HG03460 (cell line): Measurements from ENCODE around the gene SERPINA5.
"Not testable (repeated sequence)": the region's sequence is repeated elsewhere in the genome, so short reads cannot be mapped to it uniquely, and the experiment has no call there.

ENCODE experiments used
- ATAC-seq: cut with Tn5 transposase; IDR thresholded peaks from one replicate; pipeline ENCODE4 v1.9.1; 2021; ENCODE audit not compliant: unreplicated experiment

SERPINA5 gene

DNA sequence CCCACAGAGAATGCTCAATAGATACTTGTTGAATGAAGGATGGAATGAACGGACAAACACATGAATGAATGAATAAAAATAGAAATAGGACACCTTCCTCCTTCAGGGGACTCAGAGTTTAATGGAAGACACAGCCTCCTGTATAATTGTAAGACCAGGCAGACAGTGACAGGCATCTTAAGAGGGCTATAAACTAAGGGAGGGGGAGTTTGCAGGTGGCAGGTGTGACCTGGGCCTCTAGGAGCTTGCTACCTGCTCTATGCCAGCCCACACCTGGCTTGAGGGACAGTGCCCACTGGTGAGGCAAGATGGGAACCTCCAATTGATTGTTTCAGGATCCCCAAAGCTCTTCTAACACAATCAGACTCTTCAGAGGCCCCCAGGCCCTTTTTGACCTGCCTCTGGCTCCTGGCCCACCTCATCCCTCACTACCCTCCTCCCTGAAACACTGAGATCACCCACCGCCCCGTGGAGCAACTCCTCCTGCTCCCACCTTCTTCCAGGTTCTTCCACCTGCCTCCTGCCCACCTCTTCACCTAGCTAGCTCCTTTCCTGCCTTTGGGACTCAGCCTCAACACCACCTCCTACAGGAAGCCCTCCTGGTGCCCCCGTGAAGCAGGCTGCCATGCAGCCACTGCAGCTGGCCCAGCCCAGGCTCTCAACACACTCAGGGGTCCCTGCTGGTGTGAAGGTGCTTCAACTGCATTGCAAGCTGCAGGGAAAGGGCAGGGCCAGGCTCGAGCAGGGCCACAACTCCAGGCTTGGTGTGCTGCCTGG, 40.3 kb downstream of the SERPINA5 start:
- no peak for ATAC-seq

DNA sequence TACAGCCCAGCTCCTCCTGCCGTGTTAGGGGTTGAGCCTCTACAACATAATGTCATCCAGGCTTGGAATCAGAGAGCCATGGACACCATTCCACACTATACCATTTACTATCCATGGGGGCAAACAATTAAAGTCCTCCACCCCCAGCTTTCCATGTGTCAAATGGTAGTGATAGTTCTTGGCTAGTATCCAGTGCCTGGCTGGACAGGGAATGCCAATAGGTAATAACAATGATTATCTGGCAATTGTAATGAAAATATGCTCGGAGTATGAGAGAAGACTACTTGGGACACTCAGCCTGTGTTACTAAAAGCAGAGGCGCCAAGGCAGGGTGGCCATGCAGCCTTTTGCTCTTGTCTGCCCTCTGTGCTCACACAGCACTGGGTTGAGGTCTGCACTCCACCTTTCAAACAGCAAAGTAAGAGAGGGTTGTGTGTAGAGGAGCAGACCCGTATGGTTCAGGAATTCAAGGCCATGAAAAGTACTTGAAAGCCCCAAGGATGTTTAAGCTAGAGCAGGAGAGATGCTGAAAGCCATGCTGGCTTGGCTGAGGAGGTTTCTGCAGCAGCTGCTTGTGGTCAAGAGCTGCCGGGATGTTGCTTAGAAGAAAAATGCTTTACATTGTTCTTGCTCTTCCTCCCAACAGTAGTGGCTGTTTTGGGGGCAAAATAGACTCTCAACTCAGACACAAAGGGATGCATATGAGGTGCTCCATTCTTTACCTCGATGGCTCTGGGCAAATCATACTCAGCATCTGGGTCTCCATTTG, 41.6 kb downstream of the SERPINA5 start:
- ATAC-seq = no peak

DNA sequence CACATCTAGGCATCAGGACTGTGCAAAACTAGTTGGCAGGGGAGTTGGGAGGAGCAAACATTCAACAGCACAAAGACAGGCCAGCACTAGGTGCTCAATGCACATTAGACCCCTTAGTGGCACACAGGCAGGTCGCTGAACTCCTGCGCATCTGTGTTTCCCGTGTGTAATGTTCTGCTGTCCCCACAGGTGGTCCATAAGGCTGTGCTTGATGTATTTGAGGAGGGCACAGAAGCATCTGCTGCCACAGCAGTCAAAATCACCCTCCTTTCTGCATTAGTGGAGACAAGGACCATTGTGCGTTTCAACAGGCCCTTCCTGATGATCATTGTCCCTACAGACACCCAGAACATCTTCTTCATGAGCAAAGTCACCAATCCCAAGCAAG, 42.2 kb downstream of the SERPINA5 start:
- no peak for ATAC-seq

DNA sequence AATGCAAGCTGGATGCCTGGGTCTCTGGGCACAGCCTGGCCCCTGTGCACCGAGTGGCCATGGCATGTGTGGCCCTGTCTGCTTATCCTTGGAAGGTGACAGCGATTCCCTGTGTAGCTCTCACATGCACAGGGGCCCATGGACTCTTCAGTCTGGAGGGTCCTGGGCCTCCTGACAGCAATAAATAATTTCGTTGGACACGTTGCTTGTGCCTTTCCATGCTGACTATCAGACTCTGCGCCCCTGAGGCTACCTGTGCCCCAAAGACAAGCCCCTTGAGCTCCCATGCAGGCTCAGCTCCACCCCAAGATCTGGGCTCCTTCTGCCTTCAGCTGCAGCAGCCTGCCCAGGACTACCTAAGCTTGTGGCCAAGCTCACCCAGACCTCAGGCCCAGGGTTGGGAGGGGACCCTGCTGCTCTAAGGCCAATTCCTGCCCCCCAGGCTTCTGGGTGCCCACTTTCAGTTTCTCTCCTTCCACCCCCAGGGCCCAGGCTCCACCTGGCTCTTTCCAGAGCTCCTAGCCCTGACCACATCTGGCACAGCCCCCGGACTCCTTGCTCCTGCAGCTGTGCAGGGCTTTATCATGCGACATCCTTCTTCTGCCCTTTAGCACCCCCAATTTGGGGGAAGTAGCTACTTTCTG, 42.8 kb downstream of the SERPINA5 start:
- ATAC-seq = no peak

DNA sequence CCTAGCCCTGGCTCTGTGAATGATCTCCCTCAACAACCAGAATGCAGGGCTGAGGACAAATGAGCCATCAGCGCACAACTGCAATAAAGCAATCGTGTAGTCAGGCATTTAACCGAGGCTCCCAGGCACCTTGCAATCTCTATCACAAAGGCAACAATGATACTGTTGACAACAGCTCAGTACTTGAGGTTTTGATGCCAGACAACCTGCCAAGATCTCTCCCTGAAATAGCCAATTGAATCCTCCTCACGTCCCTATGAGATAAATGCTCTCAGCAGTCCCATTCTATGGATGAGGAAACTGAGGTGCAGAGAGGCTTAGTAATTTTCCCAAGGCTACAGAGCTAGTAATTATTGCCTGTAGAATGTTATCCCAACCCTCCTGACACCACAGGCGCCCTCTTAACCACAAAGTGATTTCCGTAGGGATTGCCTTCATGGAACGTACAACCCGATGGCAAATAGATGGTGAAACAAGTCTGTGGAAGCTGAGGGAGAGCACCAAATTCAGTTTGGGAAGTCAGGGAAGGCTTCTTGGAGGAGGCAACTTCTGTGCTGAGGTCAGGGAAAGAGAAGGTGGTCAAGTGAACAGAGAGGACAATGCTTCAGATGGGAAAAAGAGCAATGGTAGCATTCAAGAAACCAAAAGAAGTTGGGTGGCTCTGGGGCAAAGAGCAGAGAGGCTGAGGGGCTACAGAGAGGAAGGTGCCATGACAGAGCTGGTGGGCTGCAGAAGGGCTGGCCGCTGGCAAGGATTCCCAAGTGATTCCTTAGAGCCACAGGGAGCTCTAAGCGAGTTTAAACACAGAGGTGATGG, 43.5 kb downstream of the SERPINA5 start:
- ATAC-seq = no peak

DNA sequence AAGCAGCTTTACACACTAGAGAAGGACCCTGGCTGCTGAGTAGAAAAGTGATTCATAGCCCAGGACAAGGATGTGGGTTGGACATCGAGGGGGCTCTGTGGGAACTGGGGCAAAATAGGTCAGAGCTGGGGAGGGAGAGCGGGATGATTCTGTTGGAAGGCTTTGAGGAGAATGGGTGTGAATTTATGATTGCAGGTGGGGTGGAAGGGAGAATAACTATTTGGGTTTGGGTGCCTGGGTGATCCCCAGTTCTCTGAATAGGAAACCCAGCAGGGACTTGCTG, 44.1 kb downstream of the SERPINA5 start:
- ATAC-seq = no peak

DNA sequence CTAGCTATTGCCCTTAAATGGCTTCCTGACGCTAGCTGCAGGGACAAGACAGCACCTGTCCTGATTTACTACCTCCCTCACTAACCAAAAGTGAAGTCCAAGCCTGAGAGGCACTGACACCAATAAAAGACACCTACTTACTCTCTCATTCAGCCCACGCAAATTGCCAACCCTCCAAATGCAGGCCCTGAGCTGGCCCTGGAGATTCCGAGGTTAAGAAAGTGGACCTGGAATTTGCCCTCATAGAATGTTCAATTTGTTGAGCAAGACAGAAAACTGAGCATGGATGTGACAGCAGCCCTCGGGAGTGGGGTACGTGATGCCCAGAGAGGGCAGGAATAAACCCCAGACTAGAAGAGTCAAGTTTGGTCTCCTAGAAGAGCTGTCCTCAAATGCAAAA, 47.4 kb downstream of the SERPINA5 start:
- ATAC-seq = no peak

DNA sequence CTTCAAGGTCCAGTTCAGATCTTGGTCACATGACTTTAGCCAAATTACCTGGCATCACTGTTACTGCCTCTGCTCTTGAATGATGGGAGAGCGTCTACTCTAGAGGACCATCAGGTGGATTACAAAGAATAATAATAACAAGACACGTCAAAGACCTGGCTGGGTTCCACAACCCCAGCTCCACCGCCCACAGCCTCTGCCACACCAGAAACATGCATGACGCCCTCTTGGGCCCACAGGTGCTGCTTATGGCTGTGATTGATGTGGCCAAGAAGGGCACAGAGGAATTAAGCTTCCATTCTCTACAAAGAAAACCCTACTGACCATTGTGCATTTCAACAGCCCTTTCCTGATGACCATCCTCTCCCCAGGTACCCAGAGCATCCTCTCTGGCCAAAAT, 49.2 kb downstream of the SERPINA5 start:
- ATAC-seq = no peak

DNA sequence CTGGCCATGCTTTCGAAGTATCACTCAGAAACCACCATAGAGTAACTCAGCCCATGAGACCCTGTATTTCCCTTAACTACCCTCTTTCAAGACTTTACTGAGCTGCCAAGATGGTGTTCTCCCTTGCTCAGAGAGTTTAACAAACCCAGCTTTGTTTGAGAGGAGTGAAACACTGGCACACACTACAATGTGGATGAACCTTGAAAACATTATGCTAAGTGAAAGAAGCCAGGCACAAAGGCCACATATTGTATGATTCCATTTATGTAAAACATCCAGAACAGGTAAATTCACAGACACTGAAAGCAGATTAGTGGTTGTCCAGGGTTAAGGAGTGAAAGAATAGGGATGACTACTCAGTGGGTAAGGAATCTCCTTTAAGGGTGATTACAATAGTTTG, 49.8 kb downstream of the SERPINA5 start:
- ATAC-seq = no peak

DNA sequence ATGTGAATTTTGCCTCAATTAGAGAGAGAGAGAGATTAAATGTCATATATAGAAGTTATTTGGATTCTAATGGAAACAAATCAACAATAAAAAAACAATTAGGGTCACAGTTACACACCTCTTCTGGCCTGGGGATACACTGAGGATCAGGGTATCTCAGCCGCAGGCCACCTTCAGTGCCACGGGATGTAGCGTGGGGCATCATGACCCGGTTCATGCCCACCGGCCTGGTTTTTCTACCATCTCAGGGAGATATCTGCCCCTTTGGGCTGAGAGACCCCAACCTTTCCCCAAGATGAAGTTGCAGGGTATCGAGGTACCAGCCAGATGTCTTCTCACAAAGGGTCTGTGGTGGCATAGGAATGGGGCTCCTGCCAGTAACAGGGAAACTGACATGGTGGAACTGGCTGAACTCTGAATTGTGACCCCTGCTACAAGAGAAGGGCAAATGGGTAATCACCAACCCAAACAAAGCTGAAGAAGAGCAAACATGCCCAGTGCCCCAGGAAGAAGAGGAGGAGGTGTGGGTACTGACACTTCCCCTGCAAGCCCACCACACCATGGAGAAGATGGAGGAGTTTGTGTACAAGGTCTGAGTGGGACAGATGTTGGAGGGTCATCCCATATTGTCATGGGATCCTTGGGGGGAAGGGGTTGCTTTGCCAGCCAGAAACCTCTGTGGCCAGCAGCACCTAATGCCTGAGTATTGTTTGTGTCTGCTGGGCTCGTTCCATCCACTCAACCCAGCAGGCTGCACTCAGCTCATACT, 50.5 kb downstream of the SERPINA5 start:
- ATAC-seq = no peak

DNA sequence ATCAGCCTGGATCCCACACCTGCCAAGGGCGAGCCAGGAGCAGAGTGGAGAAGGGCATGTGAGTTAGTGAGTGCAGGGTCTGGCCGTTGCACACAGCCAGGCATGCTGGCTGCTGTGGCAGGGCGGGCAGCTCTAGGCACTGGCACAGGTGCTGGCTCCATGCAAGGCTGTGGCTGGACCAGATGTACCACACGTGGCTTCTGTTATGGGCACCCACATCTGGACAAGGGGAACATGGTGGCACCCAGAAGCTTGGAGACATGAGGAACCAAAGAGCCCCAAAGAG, 51.0 kb downstream of the SERPINA5 start:
- ATAC-seq = no peak

DNA sequence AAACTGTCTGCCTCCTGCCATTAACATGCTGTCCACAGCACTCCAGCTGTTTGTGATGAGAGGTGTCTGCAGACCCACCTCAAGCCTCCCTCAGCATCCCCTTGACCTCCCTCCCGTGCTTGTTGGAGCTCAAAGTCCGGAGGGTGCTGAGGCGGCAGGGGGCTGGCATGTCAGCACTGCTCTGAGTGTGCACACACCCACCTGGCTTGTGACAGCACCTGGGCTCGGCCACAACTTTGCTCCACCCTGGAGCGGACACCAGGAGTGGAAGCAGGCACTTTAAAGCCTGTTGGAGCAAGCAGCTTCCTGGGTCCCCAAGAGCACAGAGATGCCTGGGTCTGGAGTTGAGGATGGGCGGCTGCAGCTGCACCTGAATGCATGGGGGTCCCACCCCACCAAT, 51.9 kb downstream of the SERPINA5 start:
- no peak for ATAC-seq

DNA sequence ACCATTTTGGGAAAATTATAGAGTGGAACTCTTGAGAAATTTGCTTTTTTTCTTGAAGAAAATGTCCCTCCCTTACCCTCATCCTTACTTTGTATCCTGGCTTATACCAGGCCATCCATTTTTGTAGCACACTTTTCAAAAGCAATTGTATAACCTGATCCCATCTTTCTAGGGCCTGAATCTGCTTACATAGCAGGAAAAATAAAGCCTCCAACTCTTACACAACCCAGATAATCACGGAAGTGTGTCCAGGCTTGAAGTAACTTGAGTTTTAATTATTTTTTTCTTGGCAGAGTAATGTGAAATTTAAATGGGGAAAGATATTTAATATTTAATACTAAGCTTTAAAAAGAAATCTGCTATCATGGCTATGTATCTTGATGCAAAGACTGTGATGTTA, 53.9 kb downstream of the SERPINA5 start:
- ATAC-seq = no peak

DNA sequence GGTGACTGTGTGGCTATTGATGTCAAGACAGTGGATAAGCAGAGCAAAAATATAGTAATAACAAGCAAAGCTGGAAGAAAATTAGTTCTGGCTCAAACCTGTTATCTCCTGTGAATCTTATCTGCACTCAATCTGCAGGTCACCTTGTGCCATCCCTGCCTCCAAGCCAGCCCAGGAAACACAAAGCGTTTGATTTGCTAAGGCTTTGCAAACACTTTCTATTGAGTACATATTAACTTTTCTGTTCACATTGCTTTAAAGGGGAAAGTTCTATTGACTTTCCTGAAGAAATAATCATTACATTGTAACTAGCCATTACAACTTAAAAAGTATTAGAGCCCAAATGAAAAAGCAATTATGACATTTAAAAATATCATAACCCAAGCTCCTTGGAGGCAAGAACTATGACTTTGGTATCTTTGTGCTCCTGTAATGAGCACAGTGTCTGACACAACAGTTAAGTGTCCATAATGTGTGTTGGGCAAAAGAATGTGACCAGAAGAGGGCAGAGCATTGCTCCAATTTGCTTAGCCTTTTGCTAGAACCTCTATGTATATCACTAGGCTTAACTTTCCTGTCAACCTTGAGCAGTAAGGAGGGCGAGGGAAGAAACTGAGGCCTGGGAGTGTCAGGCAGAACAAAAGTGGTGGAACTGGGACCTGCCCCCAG, 55.7 kb downstream of the SERPINA5 start:
- ATAC-seq = no peak

DNA sequence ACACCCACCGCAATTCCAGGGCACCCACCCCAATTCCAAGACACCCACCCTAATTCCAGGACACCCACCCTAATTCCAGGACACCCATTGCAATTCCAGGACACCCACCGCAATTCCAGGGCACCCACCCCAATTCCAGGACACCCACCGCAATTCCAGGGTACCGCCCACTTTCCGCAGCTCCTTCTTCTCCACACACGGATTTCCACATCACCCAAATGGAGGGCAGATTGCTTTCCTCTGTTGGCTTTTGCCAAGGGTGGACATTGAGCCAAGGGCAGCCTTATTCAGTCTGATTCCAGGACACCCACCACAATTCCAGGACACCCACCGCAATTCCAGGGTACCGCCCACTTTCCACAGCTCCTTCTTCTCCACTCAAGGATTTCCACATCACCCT, 56.6 kb downstream of the SERPINA5 start:
- not testable (repeated sequence) for ATAC-seq

DNA sequence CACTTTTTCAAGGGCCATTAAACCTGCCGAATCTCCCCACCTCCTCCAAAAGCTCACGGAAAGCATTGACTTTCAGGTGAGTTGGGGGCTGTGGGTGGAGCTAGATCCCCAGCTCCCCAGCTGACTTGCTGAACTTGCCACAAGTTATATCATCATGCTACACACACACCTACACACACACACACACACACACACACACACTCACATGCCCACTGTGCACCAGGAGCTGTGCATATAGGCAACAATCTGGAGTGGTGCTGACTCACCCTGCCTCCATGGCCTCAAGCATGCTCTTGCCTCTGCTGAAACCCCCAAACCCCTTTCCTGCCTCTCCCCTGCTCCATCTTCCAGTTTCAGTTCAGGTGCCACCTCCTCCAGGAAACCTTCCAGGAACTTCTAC, 57.1 kb downstream of the SERPINA5 start:
- no peak for ATAC-seq

DNA sequence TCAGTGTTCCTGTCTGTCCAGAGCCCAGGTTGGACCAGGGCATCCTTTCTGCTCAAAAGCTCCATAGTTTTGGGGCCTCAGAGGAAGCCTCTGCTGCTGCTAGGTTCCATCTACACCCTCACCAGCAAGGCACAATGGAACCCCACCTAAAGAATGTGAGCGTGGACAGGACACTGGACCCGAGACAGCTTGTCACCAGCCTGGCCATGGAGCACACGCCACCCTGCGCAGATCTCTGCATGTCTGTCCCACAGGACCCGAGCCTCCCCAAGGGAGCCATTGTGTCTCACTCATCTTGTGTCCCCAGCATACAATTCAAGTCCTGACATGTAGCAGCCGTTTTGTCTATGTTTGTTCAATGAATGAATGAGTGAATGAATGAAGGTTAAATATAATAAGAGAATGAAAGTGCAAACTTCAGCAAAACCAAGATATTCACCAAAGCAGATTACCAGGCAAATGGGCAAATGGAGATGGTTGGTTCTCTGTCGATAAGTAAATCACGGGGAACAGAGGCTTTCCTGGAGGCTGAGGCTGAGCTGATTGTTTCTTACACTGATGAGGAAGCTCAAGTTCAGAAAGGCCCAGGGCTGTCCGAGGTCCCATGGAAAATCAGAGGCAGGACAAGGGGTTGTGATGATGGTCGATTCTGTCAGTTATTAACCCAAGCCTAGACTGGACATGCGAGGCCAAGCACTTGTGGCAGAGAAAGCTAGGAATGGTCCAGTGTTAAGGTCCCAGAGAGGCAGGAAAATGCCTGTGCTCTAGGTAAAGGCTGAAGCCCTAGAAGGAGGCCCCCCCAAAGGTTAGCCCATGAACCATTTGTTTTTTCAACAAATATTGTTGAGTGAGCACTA, 58.0 kb downstream of the SERPINA5 start:
- ATAC-seq = no peak

DNA sequence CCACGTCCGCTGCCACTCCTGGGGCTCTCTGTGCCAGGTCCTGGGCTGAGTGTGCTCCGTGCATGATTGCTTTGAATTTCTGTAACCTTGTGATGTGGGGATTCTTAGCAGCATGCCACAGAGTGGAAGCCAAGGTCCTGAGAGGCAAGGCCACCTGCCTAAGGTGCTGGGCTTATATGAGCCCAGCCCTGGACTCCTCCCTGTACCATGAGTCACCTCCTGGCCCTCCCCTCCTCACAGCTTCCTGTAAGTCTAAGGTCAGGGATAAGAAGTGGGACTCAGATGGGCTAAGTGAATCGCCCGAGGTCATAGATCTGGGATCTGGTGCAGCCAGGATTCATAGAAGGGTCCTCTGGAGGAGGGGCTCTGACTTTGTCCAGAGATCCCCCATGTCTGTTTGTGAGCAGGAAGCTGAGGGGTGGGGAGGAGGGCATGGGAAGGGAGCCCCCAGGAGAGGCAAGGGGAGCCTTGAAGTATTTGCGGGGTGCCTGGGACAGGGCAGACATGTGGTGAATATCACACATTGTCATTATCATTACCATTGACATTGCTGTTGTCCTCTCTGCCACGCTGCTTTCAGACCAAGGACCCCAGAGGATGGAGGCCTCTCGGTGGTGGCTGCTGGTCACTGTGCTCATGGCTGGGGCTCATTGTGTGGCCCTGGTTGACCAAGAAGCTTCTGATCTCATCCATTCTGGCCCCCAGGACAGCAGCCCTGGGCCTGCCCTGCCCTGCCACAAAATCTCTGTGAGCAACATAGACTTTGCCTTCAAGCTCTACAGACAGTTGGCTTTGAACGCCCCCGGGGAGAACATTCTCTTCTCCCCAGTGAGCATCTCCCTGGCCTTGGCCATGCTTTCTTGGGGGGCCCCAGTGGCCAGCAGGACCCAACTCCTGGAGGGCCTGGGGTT, 59.8 kb downstream of the SERPINA5 start:
- ATAC-seq = no peak

DNA sequence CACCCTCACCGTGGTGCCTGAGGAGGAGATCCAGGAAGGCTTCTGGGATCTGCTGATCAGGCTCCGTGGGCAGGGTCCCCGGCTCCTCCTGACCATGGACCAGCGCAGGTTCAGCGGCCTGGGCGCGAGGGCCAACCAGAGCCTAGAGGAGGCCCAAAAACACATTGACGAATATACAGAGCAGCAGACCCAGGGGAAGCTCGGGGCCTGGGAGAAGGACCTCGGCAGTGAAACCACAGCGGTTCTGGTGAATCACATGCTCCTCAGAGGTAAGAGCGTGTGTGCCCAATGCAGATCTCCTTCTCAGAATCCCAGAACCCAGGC, 60.4 kb downstream of the SERPINA5 start:
- ATAC-seq = no peak
